K562 (cell line): Measurements from ENCODE around the gene CCDC47. TPM values are rescaled to one million over a fixed set of nuclear protein-coding genes. Genes with fewer than 3 reads are reported as not detected.
A peak's percentile ranks its signal among the peaks of the same experiment; 100 is the strongest.

Experiments used
- ATAC-seq: fragments of 200-7000 bp; cut with Tn5 transposase; 3 replicates; pipeline ENCODE4 v1.9.1; 2020; ENCODE audit warnings: moderate library complexity
- BruUV-seq: library from RNA; stranded (reverse); fragments of 400-500 nt; replicated peaks from 2 replicates; lab custom pipeline; 2021; lab: Mats Ljungman, UMichigan
- CTCF ChIA-PET: fragments of 300-600 bp; formaldehyde crosslinking; extraction: SDS; loops from one replicate; lab custom pipeline; 2021; ENCODE audit warnings: low intra/inter-chr PET ratio; lab: Yijun Ruan, JAX
- POLR2A ChIA-PET: fragments of 300-600, 350-650 bp; sonication (Branson Sonifier 250); formaldehyde crosslinking; extraction: SDS; loops from one replicate; lab custom pipeline; 2021; ENCODE audit warnings: antibody characterized with exemption, inconsistent platforms; lab: Yijun Ruan, JAX
- DNase-seq, 4 experiments: peaks; one replicate each; pipeline versions ENCODE4 v3.0.0 to v3.0.0-alpha.2; 2011 to 2018; ENCODE audit warnings: low spot score in 3 of 4, mixed read lengths in 3 of 4; ENCODE audit errors: extremely low read depth in 1 of 4
- FAIRE-seq: peaks from 2 replicates; lab custom pipeline; 2011; peaks lifted over from hg19 to GRCh38; lab: Jason Lieb, UNC
- H2AFZ ChIP-seq: 2 replicates; pipeline ENCODE4 v1.6.0; 2011; ENCODE audit warnings: low read depth, low read length, control low read depth, inconsistent platforms
- H3K27ac ChIP-seq: fragments of 200-600 bp; 3 replicates; pipeline ENCODE4 v1.8.0; 2011; ENCODE audit warnings: low read depth, mild to moderate bottlenecking, control low read depth, inconsistent platforms, low read length, moderate library complexity, mixed read lengths; ENCODE audit errors: extremely low read depth
- H3K27me3 ChIP-seq, 2 experiments: fragments of 300-600 bp in 1 of 2; 2 replicates in 1 of 2; 3 replicates in 1 of 2; pipeline versions ENCODE4 v1.6.0 to v1.8.0; 2011; ENCODE audit warnings: inconsistent platforms in 2 of 2, low read length in 2 of 2, mild to moderate bottlenecking in 1 of 2, mixed read lengths in 1 of 2, moderate library complexity in 1 of 2; ENCODE audit not compliant: control insufficient read depth in 2 of 2, insufficient read depth in 2 of 2
- H3K36me3 ChIP-seq: fragments of 300-600 bp; 3 replicates; pipeline ENCODE4 v1.8.0; 2011; ENCODE audit warnings: mild to moderate bottlenecking, low read length, inconsistent platforms; ENCODE audit not compliant: control insufficient read depth, insufficient read depth
- H3K4me1 ChIP-seq, 2 experiments: fragments of 200-600 bp in 1 of 2; replicated peaks in 1 of 2; 2 replicates in 1 of 2; 3 replicates in 1 of 2; pipeline versions ENCODE4 v1.5.1 to v1.8.0; 2011; ENCODE audit warnings: inconsistent platforms in 2 of 2, low read length in 2 of 2, mild to moderate bottlenecking in 1 of 2, mixed read lengths in 1 of 2, moderate library complexity in 1 of 2; ENCODE audit not compliant: control insufficient read depth in 2 of 2, insufficient read depth in 2 of 2
- H3K4me2 ChIP-seq: 2 replicates; pipeline ENCODE4 v1.6.1; 2011; ENCODE audit warnings: low read length, control low read depth, inconsistent platforms, mixed read lengths; ENCODE audit not compliant: insufficient read depth
- H3K4me3 ChIP-seq: fragments of 200-600 bp; sonication (generic), shearing (Covaris generic); 2 replicates; pipeline ENCODE4 v1.5.1; 2016; ENCODE audit warnings: control low read depth, inconsistent platforms
- H3K79me2 ChIP-seq: fragments of 200-600 bp; 3 replicates; pipeline ENCODE4 v1.8.0; 2011; ENCODE audit warnings: low read length, inconsistent platforms; ENCODE audit not compliant: control insufficient read depth, insufficient read depth
- H3K9ac ChIP-seq, 2 experiments: 2 replicates each; pipeline versions ENCODE4 v1.6.0 to v1.6.1; 2011; ENCODE audit warnings: low read depth in 2 of 2, low read length in 2 of 2, control low read depth in 1 of 2, inconsistent platforms in 1 of 2, mild to moderate bottlenecking in 1 of 2, mixed read lengths in 1 of 2; ENCODE audit not compliant: insufficient read depth in 1 of 2
- H3K9me1 ChIP-seq: one replicate; pipeline ENCODE4 v1.6.0; 2011; ENCODE audit warnings: inconsistent platforms, mild to moderate bottlenecking, low read length, moderate library complexity; ENCODE audit not compliant: control insufficient read depth, insufficient read depth
- H3K9me3 ChIP-seq: replicated peaks from 2 replicates; pipeline ENCODE4 v1.5.1; 2011; ENCODE audit warnings: low read depth, low read length, inconsistent platforms; ENCODE audit not compliant: control insufficient read depth, insufficient read depth
- H4K20me1 ChIP-seq: replicated peaks from 2 replicates; pipeline ENCODE4 v1.6.1; 2011; ENCODE audit warnings: low read length, inconsistent platforms, mixed read lengths; ENCODE audit not compliant: control insufficient read depth, insufficient read depth
- E2F6 ChIP-seq, 2 experiments: IDR thresholded peaks; 2 replicates each; pipeline ENCODE4 v1.6.1; 2011; ENCODE audit warnings: borderline replicate concordance in 1 of 2, control low read depth in 1 of 2, low read depth in 1 of 2, low read length in 1 of 2, mild to moderate bottlenecking in 1 of 2, mixed read lengths in 1 of 2, moderate library complexity in 1 of 2; ENCODE audit not compliant: insufficient read depth in 1 of 2, insufficient read length in 1 of 2, poor library complexity in 1 of 2, severe bottlenecking in 1 of 2; ENCODE audit errors: extremely low read depth in 1 of 2
- ESRRB ChIP-seq: fragments of 250-450 bp; sonication (Bioruptor Pico); IDR thresholded peaks from 2 replicates; pipeline ENCODE4 v1.5.0; 2020; ENCODE audit warnings: mild to moderate bottlenecking, moderate library complexity, borderline replicate concordance
- ETS1 ChIP-seq: conservative IDR thresholded peaks from 2 replicates; pipeline ENCODE4 v1.6.1; 2011; ENCODE audit warnings: low read depth, mild to moderate bottlenecking, low read length; ENCODE audit not compliant: control insufficient read depth
- PKNOX1 ChIP-seq: fragments of 450-650 bp; IDR thresholded peaks from 2 replicates; pipeline ENCODE4 v1.6.1; 2016
- POLR2G ChIP-seq: fragments of 200-400 bp; formaldehyde crosslinking; IDR thresholded peaks from 2 replicates; pipeline ENCODE4 v1.6.1; 2017; ENCODE audit warnings: low read depth, mild to moderate bottlenecking, antibody characterized with exemption, low read length, moderate library complexity
- RAD51 ChIP-seq: fragments of 450-650 bp; IDR thresholded peaks from 2 replicates; pipeline ENCODE4 v1.7.1; 2016; ENCODE audit warnings: low read depth, mild to moderate bottlenecking, borderline replicate concordance
- VEZF1 ChIP-seq: fragments of 200-800 bp; sonication (Bioruptor generic); IDR thresholded peaks from 2 replicates; pipeline ENCODE4 v1.6.1; 2017; ENCODE audit warnings: missing genetic modification characterization, missing compliant biosample characterization
- ZNF449 ChIP-seq: fragments of 250-450 bp; sonication (Bioruptor Pico); IDR thresholded peaks from 2 replicates; pipeline ENCODE4 v1.8.0; 2022; ENCODE audit warnings: moderate library complexity, mild to moderate bottlenecking, inconsistent platforms
- ZNF639 ChIP-seq, 2 experiments: fragments of 200-800 bp in 1 of 2; sonication (Bioruptor generic) in 1 of 2; sonication (generic) in 1 of 2; formaldehyde crosslinking in 1 of 2; IDR thresholded peaks in 1 of 2; conservative IDR thresholded peaks in 1 of 2; 2 replicates each; pipeline versions ENCODE4 v1.5.0 to v1.6.1; 2016 to 2020; ENCODE audit warnings: missing compliant biosample characterization in 1 of 2, missing genetic modification characterization in 1 of 2, missing genetic modification reagents in 1 of 2
- WGBS: fragments of 100-300 bp; shearing (Covaris generic); methylation state at CpG from one replicate; pipeline ENCODE4 v1.1.6; 2016; ENCODE audit warnings: low coverage, mixed read lengths; ENCODE audit not compliant: insufficient coverage; ENCODE audit errors: missing lambda C conversion rate; 5-methylcytosine and 5-hydroxymethylcytosine counted together
- in situ Hi-C: fragments of 300-500 bp; cut with MboI; formaldehyde crosslinking; loops from 4 replicates; pipeline ENCODE4 v1.15.0; 2018; ENCODE audit warnings: inconsistent platforms, mixed read lengths
- intact Hi-C: fragments of 100-400 bp; cut with micrococcal nuclease; formaldehyde crosslinking; loops from 2 replicates; pipeline ENCODE4 v1.14.2; 2022
- polyA plus RNA-seq, 8 experiments: library from polyadenylated mRNA; depleted of rRNA in 4 of 8; stranded (reverse) in 5 of 8; unstranded in 3 of 8; fragments of >200 nt; fragmentation: Nextera tagmentation in 2 of 8; fragmentation: Illumina TruSeq in 1 of 8; extraction: Ambion mirVana in 2 of 8; extraction: Trizol in 1 of 8; gene quantifications; 2 replicates each; pipeline versions ENCODE4 v1.2.1 to v1.2.3, GENCODE V29; 2011 to 2014; ENCODE audit warnings: inconsistent platforms in 1 of 8, missing spikeins in 1 of 8
- total RNA-seq, 7 experiments: library from RNA; depleted of rRNA in 6 of 7; stranded (reverse); fragments of >200 nt in 6 of 7; fragmentation: Illumina TruSeq in 2 of 7; extraction: Trizol in 2 of 7; gene quantifications; 2 replicates each; pipeline versions ENCODE4 v1.2.1 to v1.2.3, GENCODE V29; 2011 to 2021; ENCODE audit warnings: low replicate concordance in 1 of 7

Gene CCDC47
- total and polyA plus RNA-seq, 9 of the 15 experiments (the other 6 are each of a cell fraction or from before 2014, with no cell fraction given), result 15.5 to 162 (median 122) TPM

GRCh38 chr17:63699638-63700527, 73.5 kb downstream of the CCDC47 start, which contains the start of gene LIMD2:
TSS of gene LIMD2 (minus strand) at chr17:63700125. CDS start at chr17:63699298, 827 bp downstream.
- Histone ChIP-seq H3K79me2 (no peaks in the 10 kb centered on the region), H3K4me2 (peak within 1 kb of the TSS; percentile 55), H3K36me3 (no peaks in the 10 kb centered on the region; the same call in 2 of the 3 replicates), H3K4me1 (peaks cover 0 to 47% of the 10 kb centered on the region in 2 experiments; a peak in 2 of 5 replicates), H3K27ac (no peak within 1 kb of the TSS), H2AFZ (peak within 1 kb of the TSS; percentile 58; the same call in 1 of the 2 replicates), H4K20me1 (no peaks in the 10 kb centered on the region), H3K27me3 (no peaks in the 10 kb centered on the region), H3K9me3 (no peaks in the 10 kb centered on the region), H3K9ac (peak within 1 kb of the TSS; percentile 41 to 89; a peak in 3 of 4 replicates), H3K9me1 (no peaks in the 10 kb centered on the region), H3K4me3 (peak within 1 kb of the TSS; percentile 51)
- in situ Hi-C loops (no loop called here), intact Hi-C loops (loop anchor here (5.0 to 10.0 kb wide), 3 partner anchors 78 to 273 kb away; partner anchors contain the start of gene MAP3K3)
- DNase-seq (peak; percentile 62 to 97 (median 89)), ATAC-seq (peak; percentile 37), FAIRE-seq (no peak)
- WGBS, result 2% methylated on average over 21 of the region's 133 CpGs
- ChIA-PET CTCF (no interaction called here), POLR2A (no interaction called here)
- BruUV-seq, result no TSS peak
- TF ChIP-seq RAD51, result no peak
- peak in 1 of 2 experiments; percentile 59 for TF ChIP-seq E2F6 (IDR thresholded peaks at IDR 0.05; ENCODE audit: borderline replicate concordance in 1 of 2, extremely low read depth in 1 of 2, insufficient read depth in 1 of 2, insufficient read length in 1 of 2, low read depth in 1 of 2, low read length in 1 of 2, poor library complexity in 1 of 2, severe bottlenecking in 1 of 2)
- peak; percentile 53; the same call in 1 of the 2 replicates for TF ChIP-seq ETS1
- peak; percentile 65 for TF ChIP-seq POLR2G
- TF ChIP-seq ESRRB, result no peak
- no peak for TF ChIP-seq ZNF449
- no peak for TF ChIP-seq PKNOX1
- TF ChIP-seq ZNF639 (CRISPR knock-in tag; conservative IDR thresholded peaks at IDR 0.05 in 1 of 2, IDR thresholded peaks at IDR 0.05 in 1 of 2), result peak in 1 of 2 experiments; percentile 29; a peak in 1 of 4 replicates
- peak; percentile 76 for TF ChIP-seq VEZF1
